ENCODE measurements around the gene WNT3. TPM values are rescaled to one million over a fixed set of nuclear protein-coding genes. Genes with fewer than 3 reads are reported as not detected.

Gene WNT3
- total and polyA plus RNA-seq, 10 of the 15 experiments (the other 5 are each of a cell fraction or from before 2014, with no cell fraction given), result 0.01 to 0.03 TPM; not detected in 8

DNA sequence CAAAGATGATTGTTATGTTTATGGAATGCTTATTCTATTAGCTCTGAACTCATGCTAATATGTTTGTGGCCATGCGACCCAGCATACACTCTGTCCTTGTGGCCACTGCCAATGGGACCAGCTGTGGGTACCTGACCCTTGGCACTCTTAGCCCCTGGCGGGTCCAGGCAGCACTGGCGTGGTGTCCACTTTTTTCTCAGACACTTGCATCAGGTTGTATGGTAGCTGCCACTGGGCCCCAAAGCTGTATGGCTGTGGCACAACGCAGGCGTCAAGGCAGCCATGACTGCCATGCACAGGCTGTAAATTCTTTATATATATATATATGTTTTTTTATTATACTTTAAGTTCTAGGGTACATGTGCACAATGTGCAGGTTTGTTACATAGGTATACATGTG lies 20.7 kb upstream of the WNT3 start:
- Histone ChIP-seq H3K27ac (ENCODE audit: control insufficient read depth, insufficient read depth) (no peak overlapping the region), H4K20me1 (ENCODE audit: control insufficient read depth, insufficient read depth) (no peaks in the 10 kb centered on the region), H3K9me3 (replicated peaks; ENCODE audit: control insufficient read depth, insufficient read depth, low read length) (peaks cover 7% of the 10 kb centered on the region), H3K4me3 (no peak overlapping the region), H3K4me2 (ENCODE audit: control insufficient read depth, insufficient read depth) (no peak overlapping the region), H3K36me3 (ENCODE audit: control insufficient read depth in 2 of 2, insufficient read depth in 2 of 2, low read length in 1 of 2) (no peaks in the 10 kb centered on the region), H3K9ac (ENCODE audit: control insufficient read depth, insufficient read depth, low read length) (no peak overlapping the region), H3K27me3 (replicated peaks in 1 of 2; ENCODE audit: control insufficient read depth in 2 of 2, insufficient read depth in 2 of 2, low read length in 1 of 2) (no peaks in the 10 kb centered on the region), H3K4me1 (ENCODE audit: control insufficient read depth, insufficient read depth, low read length) (no peaks in the 10 kb centered on the region), H3K79me2 (ENCODE audit: control insufficient read depth, insufficient read depth, low read length) (no peaks in the 10 kb centered on the region), H2AFZ (ENCODE audit: control insufficient read depth, low read depth, low read length) (no peak overlapping the region)
- no peak for ATAC-seq
- no peak for DNase-seq (ENCODE audit: low read depth, low spot score)
- SMC1A ChIA-PET (ENCODE audit: uncharacterized antibody, unreplicated experiment), result no interaction called here
- no peak for FAIRE-seq
- POLR2A ChIA-PET, result no interaction called here
- 74% methylated on average over 5 of the region's 5 CpGs for WGBS (ENCODE audit: insufficient coverage, insufficient replicate concordance, low lambda C conversion rate, missing lambda C conversion rate)
- in situ Hi-C loops (cut with MboI), result loop anchor here (10.0 kb wide), 1 partner anchor 584 kb away; no protein-coding TSS in a partner anchor
- BruUV-seq (replicated peaks), result no TSS peak
- CTCF ChIA-PET, result no interaction called here
- no peak for TF ChIP-seq ESRRA (IDR thresholded peaks at IDR 0.05; ENCODE audit: low read length)
- TF ChIP-seq NBN (IDR thresholded peaks at IDR 0.05), result no peak
- no peak for TF ChIP-seq PAX8 (IDR thresholded peaks at IDR 0.05)
- TF ChIP-seq NR2C1 (IDR thresholded peaks at IDR 0.05), result no peak
- no peak for TF ChIP-seq POLR2A (IDR thresholded peaks at IDR 0.05; ENCODE audit: low read depth, low read length)
- no peak for TF ChIP-seq RAD21 (IDR thresholded peaks at IDR 0.05; ENCODE audit: insufficient read depth, low read depth, low read length)
- TF ChIP-seq MEF2B (IDR thresholded peaks at IDR 0.05; ENCODE audit: partially characterized antibody, poor library complexity, severe bottlenecking), result no peak
- TF ChIP-seq LARP7 (IDR thresholded peaks at IDR 0.05), result no peak
- no peak for TF ChIP-seq USF2 (IDR thresholded peaks at IDR 0.05; ENCODE audit: borderline replicate concordance, low read depth, low read length)
- no peak for TF ChIP-seq YBX1 (IDR thresholded peaks at IDR 0.05)
- no peak for TF ChIP-seq ZBTB40 (IDR thresholded peaks at IDR 0.05; ENCODE audit: borderline replicate concordance)
- no peak for TF ChIP-seq TARDBP (IDR thresholded peaks at IDR 0.05; ENCODE audit: borderline replicate concordance)
- TF ChIP-seq CEBPB (IDR thresholded peaks at IDR 0.05; ENCODE audit: borderline replicate concordance in 1 of 2, low read depth in 2 of 2, low read length in 2 of 2), result no peak
- TF ChIP-seq ZBED1 (IDR thresholded peaks at IDR 0.05; ENCODE audit: borderline replicate concordance), result no peak
- TF ChIP-seq RB1 (IDR thresholded peaks at IDR 0.05; ENCODE audit: borderline replicate concordance), result no peak
- TF ChIP-seq TCF3 (IDR thresholded peaks at IDR 0.05; ENCODE audit: borderline replicate concordance, insufficient read depth, low read depth, low read length), result no peak
- no peak for TF ChIP-seq ZNF274 (IDR thresholded peaks at IDR 0.05; ENCODE audit: insufficient read depth, insufficient read length)
- no peak for TF ChIP-seq HDAC2 (IDR thresholded peaks at IDR 0.05)
- TF ChIP-seq SMC3 (IDR thresholded peaks at IDR 0.05; ENCODE audit: borderline replicate concordance, low read length), result no peak
- RAD21 ChIA-PET (ENCODE audit: unreplicated experiment), result no interaction called here
- intact Hi-C loops (cut with micrococcal nuclease; ENCODE audit: unreplicated experiment), result no loop called here

Measured in GM12878 (cell line).